GM23248 (cell line): ENCODE results near the gene DPP8.
"Not testable (repeated sequence)": the region's sequence is repeated elsewhere in the genome, so short reads cannot be mapped to it uniquely, and the experiment has no call there.

Experiments used
- EZH2 ChIP-seq: fragments of 200-600 bp; sonication (generic); IDR thresholded peaks from 2 replicates; pipeline ENCODE4 v1.6.1; 2018; ENCODE audit warnings: antibody characterized with exemption, mild to moderate bottlenecking; ENCODE audit not compliant: insufficient read depth, poor library complexity, severe bottlenecking
- EZH2phosphoT487 ChIP-seq: fragments of 200-600 bp; sonication (generic); IDR thresholded peaks from 2 replicates; pipeline ENCODE4 v1.6.1; 2018; ENCODE audit warnings: antibody characterized with exemption, moderate library complexity, mild to moderate bottlenecking, low read depth; ENCODE audit not compliant: insufficient read depth

DNA sequence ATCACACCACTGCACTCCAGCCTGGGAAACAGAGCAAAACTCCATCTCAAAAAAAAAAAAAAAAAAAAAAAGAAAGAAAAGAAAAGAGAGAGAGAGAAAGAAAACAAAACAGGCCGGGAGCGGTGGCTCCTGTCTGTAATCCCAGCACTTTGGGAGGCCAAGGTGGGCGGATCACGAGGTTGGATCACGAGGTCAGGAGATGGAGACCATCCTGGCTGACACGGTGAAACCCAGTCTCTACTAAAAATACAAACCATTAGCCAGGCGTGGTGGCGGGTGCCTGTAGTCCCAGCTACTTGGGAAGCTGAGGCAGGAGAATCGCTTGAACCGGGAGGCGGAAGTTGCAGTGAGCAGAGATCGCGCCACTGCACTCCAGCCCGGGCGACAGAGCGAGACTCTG, 119.0 kb downstream of the DPP8 start:
- not testable (repeated sequence) for TF ChIP-seq EZH2phosphoT487, EZH2
